Activated T-helper 1 cell treated with anti-CD3 and anti-CD28 coated beads, Interleukin-12 subunit alpha, Interleukin-12 subunit beta, Interleukin-2, Interleukin-4 antibody, amounts not matched to agents 30 ng/mL and 10 ng/mL and 1 ng/mL, durations not matched to agents 14 hours and 24 hours and 36 hours (primary cell): Measurements from ENCODE around the gene PSD4. TPM values are rescaled to one million over a fixed set of nuclear protein-coding genes. Genes with fewer than 3 reads are reported as not detected.

Experiments
- DNase-seq: peaks from one replicate; pipeline ENCODE4 v3.0.0; 2021; ENCODE audit warnings: low spot score
- H3K27ac Mint-ChIP-seq: one replicate; pipeline ENCODE4 v1.8.0; 2021; ENCODE audit warnings: mild to moderate bottlenecking, mixed read lengths
- H3K27me3 Mint-ChIP-seq: one replicate; pipeline ENCODE4 v1.8.0; 2022; ENCODE audit warnings: mild to moderate bottlenecking, moderate library complexity, mixed read lengths; ENCODE audit not compliant: insufficient read depth
- H3K36me3 Mint-ChIP-seq: one replicate; pipeline ENCODE4 v1.8.0; 2021; ENCODE audit warnings: low read depth, mixed read lengths
- H3K4me1 Mint-ChIP-seq: one replicate; pipeline ENCODE4 v1.8.0; 2021; ENCODE audit warnings: low read depth, mixed read lengths
- H3K4me3 Mint-ChIP-seq: one replicate; pipeline ENCODE4 v1.8.0; 2021; ENCODE audit warnings: mild to moderate bottlenecking, moderate library complexity, mixed read lengths
- H3K9me3 Mint-ChIP-seq: one replicate; pipeline ENCODE4 v1.8.0; 2021; ENCODE audit warnings: mixed read lengths
- intact Hi-C: fragments of 100-400 bp; cut with micrococcal nuclease; formaldehyde crosslinking; loops from one replicate; pipeline ENCODE4 v1.15.1; 2024
- total RNA-seq: library from RNA; stranded (reverse); gene quantifications from 2 replicates; pipeline ENCODE4 v1.2.3, GENCODE V29; 2022

PSD4 gene
- total RNA-seq, 1 donor from 2014 or later, result 257 TPM

DNA sequence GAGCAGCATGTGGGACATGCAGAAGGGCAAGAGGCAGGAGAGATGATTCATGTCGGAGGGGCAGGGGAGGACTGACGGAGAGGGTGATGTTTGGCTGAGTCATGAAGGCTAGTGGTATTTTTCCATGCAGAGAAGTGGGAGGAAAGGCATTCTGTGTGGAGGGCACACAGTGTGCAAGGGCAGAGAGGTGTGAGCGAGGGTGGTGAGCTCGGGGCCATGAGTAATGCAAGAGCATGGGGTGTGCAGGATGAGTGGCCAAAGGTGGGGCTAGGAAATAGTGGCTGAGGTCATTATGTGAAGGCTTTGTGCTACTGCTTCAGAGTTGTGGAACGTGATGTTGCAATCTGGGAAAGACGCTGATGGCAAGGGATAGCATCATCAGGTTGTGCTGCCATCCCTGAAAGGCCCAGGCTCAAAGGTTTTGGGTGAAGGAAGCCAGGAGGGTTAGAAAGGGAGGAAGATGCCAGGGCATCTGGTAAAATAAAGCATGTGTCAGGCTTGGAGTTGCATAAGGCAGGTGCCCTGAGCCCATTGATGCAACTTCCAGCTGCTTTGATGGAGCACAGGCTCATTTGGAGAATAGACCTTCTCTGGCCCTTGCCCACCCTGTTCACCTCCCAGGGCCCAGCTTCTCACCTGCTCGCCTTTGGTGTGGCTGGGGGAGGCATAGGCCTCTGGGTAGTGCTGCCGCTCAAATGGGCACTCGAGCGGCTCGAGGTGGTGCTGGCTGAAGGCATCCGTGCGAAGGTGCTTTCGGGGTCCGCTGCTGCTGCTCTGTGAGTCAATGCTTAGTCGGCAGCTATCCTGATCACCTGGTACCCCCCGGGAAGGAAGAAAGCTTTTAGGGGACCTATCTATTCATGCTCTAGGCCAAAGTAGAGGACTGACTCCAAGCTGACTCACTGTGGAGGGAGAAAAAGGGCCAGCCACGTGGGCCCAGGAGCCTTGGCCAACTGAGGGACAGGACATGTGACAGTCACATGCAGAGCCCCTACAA is 67.4 kb downstream of the PSD4 start:
- DNase-seq, result no peak
- H3K4me1 Mint-ChIP-seq, result peaks cover 19% of the 10 kb centered on the region
- H3K9me3 Mint-ChIP-seq, result no peaks in the 10 kb centered on the region
- H3K27ac Mint-ChIP-seq, result peak overlapping the region; percentile 49
- intact Hi-C loops, result no loop called here
- no peaks in the 10 kb centered on the region for H3K27me3 Mint-ChIP-seq
- no peaks in the 10 kb centered on the region for H3K36me3 Mint-ChIP-seq
- peak overlapping the region; percentile 16 for H3K4me3 Mint-ChIP-seq

DNA sequence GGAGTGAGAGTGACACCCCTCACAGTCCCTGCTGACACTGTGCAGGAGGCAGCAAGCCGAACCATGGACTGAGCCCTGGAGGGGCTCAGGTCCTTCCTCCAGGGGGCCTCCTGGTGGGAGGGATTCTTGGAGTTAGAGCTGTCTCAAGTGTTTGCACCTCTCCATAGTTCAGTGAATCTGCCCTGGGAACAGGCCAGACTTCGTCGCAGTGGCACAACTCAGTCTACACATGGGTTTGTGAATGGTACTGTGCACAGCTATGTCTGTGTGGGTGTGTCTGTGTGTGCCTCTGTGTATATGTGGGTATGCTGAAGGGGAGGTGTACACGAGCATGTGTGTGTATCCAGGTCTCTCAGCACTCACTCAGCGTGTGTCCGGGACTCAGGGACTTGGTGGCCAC is 68.6 kb downstream of the PSD4 start:
- no peaks in the 10 kb centered on the region for H3K9me3 Mint-ChIP-seq
- H3K27ac Mint-ChIP-seq, result no peak overlapping the region
- intact Hi-C loops, result no loop called here

DNA sequence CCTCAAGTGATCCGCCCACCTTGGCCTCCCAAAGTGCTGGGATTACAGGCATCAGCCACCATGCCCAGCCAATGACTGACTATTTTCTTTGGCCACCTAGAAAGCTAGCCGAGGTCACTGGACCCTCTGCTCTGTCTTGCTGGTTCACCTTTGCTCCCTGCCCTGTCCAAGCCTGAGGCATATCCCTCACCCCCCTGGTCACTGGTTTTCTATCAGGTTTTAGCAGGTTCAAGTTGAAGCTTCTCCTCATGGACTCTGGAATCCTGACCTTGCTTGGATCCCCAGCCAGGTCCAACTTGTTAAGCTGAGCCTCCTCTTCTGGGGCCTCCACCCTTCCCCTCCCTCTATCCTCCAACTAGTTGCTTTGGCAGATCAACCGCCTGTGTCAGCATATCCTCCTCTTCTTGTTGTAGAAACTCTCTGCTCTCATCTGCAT is 71.5 kb downstream of the PSD4 start:
- H3K4me1 Mint-ChIP-seq, result peaks cover 25% of the 10 kb centered on the region
- no peaks in the 10 kb centered on the region for H3K9me3 Mint-ChIP-seq
- no peak overlapping the region for H3K4me3 Mint-ChIP-seq
- no peak for DNase-seq
- intact Hi-C loops, result loop anchor here (5.0 kb wide), 1 partner anchor 147 kb away; no protein-coding TSS in a partner anchor
- H3K27me3 Mint-ChIP-seq, result no peaks in the 10 kb centered on the region
- H3K27ac Mint-ChIP-seq, result no peak overlapping the region
- H3K36me3 Mint-ChIP-seq, result no peaks in the 10 kb centered on the region

More for the DNA sequence above, 68.6 kb downstream of the PSD4 start:
- no peak overlapping the region for H3K4me3 Mint-ChIP-seq
- H3K27me3 Mint-ChIP-seq, result no peaks in the 10 kb centered on the region
- H3K36me3 Mint-ChIP-seq, result no peaks in the 10 kb centered on the region
- H3K4me1 Mint-ChIP-seq, result peaks cover 19% of the 10 kb centered on the region
- no peak for DNase-seq

GRCh38 chr2:113246606-113247005 is 72.8 kb downstream of the PSD4 start:
- Mint-ChIP-seq H3K9me3 (no peaks in the 10 kb centered on the region), H3K4me1 (peaks cover 28% of the 10 kb centered on the region), H3K27me3 (no peaks in the 10 kb centered on the region), H3K36me3 (no peaks in the 10 kb centered on the region), H3K27ac (no peak overlapping the region), H3K4me3 (no peak overlapping the region)
- intact Hi-C loops, result loop anchor here (5.0 kb wide), 1 partner anchor 146 kb away; no protein-coding TSS in a partner anchor
- DNase-seq, result no peak

- H3K9me3 Mint-ChIP-seq, result no peaks in the 10 kb centered on the region
- no peaks in the 10 kb centered on the region for H3K27me3 Mint-ChIP-seq
- peak overlapping the region; percentile 56 for H3K27ac Mint-ChIP-seq
- peaks cover 4% of the 10 kb centered on the region for H3K36me3 Mint-ChIP-seq
- H3K4me3 Mint-ChIP-seq, result no peak overlapping the region
- H3K4me1 Mint-ChIP-seq, result peaks cover 46% of the 10 kb centered on the region
- peak; percentile 63 for DNase-seq
- intact Hi-C loops, result loop anchor here (1.0 to 5.0 kb wide), 4 partner anchors 25 to 143 kb away; no protein-coding TSS in a partner anchor
These were observed 75.4 kb downstream of the PSD4 start for GRCh38 chr2:113248997-113249770.

- intact Hi-C loops, result loop anchor here (5.0 kb wide), 1 partner anchor 114 kb away; no protein-coding TSS in a partner anchor
- Mint-ChIP-seq H3K36me3 (peaks cover 8% of the 10 kb centered on the region), H3K27me3 (peaks cover 3% of the 10 kb centered on the region), H3K4me3 (peak overlapping the region; percentile 32), H3K4me1 (peaks cover 65% of the 10 kb centered on the region), H3K27ac (peak overlapping the region; percentile 73), H3K9me3 (no peaks in the 10 kb centered on the region)
- peak; percentile 39 for DNase-seq
These were observed 77.3 kb downstream of the PSD4 start for GRCh38 chr2:113251118-113251517.

GRCh38 chr2:113252047-113252590 is 78.3 kb downstream of the PSD4 start:
- peaks cover 68% of the 10 kb centered on the region for H3K4me1 Mint-ChIP-seq
- H3K9me3 Mint-ChIP-seq, result no peaks in the 10 kb centered on the region
- intact Hi-C loops, result loop anchor here (5.0 kb wide), 1 partner anchor 115 kb away; no protein-coding TSS in a partner anchor
- no peak for DNase-seq
- H3K36me3 Mint-ChIP-seq, result peaks cover 9% of the 10 kb centered on the region
- H3K27me3 Mint-ChIP-seq, result peaks cover 4% of the 10 kb centered on the region
- peak overlapping the region; percentile 77 for H3K27ac Mint-ChIP-seq
- H3K4me3 Mint-ChIP-seq, result peak overlapping the region; percentile 32

DNA sequence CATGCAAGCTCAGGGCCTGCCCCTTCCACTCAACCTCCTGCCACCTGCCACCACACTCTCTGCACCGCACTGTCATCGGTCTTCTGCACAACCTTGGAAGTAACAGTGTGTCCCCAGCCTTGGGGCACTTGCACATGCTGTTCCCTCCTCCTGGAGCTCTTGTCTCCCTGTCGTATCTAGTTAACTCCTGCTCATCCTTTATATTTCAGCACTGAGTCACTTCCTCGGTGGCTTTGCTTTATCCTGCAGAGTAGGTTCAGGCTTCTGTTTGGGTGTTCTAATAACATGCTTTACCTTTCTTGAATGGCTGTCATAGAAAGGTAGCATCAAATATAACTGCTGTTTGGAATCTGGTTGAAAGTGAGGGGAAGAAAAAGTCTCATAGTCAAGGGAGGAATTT is 79.7 kb downstream of the PSD4 start:
- intact Hi-C loops, result loop anchor here (5.0 kb wide), 1 partner anchor 116 kb away; no protein-coding TSS in a partner anchor
- Mint-ChIP-seq H3K9me3 (no peaks in the 10 kb centered on the region), H3K36me3 (peaks cover 9% of the 10 kb centered on the region), H3K4me1 (peaks cover 68% of the 10 kb centered on the region), H3K27ac (no peak overlapping the region), H3K27me3 (peaks cover 6% of the 10 kb centered on the region), H3K4me3 (peak overlapping the region; percentile 19)
- DNase-seq, result no peak

- no peak for DNase-seq
- peaks cover 62% of the 10 kb centered on the region for H3K4me1 Mint-ChIP-seq
- H3K27ac Mint-ChIP-seq, result peak overlapping the region; percentile 73
These were observed 81.6 kb downstream of the PSD4 start for GRCh38 chr2:113255140-113256070.

GRCh38 chr2:113257516-113258264 is 83.9 kb downstream of the PSD4 start:
- Mint-ChIP-seq H3K27ac (no peak overlapping the region), H3K4me3 (no peak overlapping the region), H3K36me3 (peaks cover 12% of the 10 kb centered on the region), H3K9me3 (no peaks in the 10 kb centered on the region), H3K4me1 (peaks cover 45% of the 10 kb centered on the region), H3K27me3 (peaks cover 12% of the 10 kb centered on the region)
- no peak for DNase-seq
- intact Hi-C loops, result no loop called here

More at GRCh38 chr2:113255140-113256070, 81.6 kb downstream of the PSD4 start:
- no peak overlapping the region for H3K4me3 Mint-ChIP-seq
- H3K36me3 Mint-ChIP-seq, result peaks cover 12% of the 10 kb centered on the region
- intact Hi-C loops, result no loop called here
- no peaks in the 10 kb centered on the region for H3K9me3 Mint-ChIP-seq
- peaks cover 9% of the 10 kb centered on the region for H3K27me3 Mint-ChIP-seq

DNA sequence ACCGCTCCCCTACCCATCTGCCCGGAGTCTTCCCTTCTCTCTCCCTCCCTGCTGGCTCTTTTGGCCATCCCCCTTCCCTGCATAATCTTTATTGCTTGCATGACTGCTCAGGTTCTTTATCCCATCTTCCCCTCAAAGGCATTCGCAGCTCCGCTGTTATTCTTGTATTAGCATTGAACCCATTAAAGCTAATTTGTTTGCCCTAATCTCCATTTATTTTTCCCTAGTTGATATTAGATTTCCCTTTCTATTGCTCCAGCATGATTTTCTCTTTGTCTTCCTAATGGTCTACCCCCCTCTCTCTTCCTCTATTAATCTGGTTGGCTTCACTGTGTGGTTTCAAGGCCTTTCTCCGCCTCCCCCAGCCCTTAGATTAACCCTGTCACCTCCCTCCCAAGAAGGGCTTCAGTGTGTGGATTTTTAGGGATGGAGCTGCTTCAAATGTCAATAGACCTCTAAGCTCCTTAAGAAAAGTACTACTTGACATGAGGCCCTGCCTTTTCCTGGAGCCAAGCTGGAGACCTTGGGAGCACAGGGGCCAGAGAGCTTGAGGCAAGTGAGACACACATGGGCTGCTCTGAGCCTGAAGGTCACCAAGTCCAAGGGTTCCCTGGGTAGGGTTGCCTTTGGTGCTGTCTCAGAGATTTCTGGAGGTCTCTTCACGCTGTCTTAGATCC is 84.8 kb downstream of the PSD4 start:
- Mint-ChIP-seq H3K27ac (no peak overlapping the region), H3K27me3 (peaks cover 18% of the 10 kb centered on the region)
- intact Hi-C loops, result no loop called here

More for the DNA sequence above, 84.8 kb downstream of the PSD4 start:
- Mint-ChIP-seq H3K4me3 (no peak overlapping the region), H3K9me3 (no peaks in the 10 kb centered on the region), H3K36me3 (peaks cover 8% of the 10 kb centered on the region), H3K4me1 (peaks cover 36% of the 10 kb centered on the region)
- no peak for DNase-seq
